Ishikawa (cell line): ENCODE data around the gene MOB4.

ENCODE experiments used
- CEBPB ChIP-seq: IDR thresholded peaks from 2 replicates; pipeline ENCODE4 v1.6.1; 2012
- CREB1 ChIP-seq: IDR thresholded peaks from 2 replicates; pipeline ENCODE4 v1.6.1; 2012; ENCODE audit warnings: low read depth
- EGR1 ChIP-seq: IDR thresholded peaks from 2 replicates; pipeline ENCODE4 v1.6.1; 2012
- EP300 ChIP-seq: IDR thresholded peaks from 2 replicates; pipeline ENCODE4 v1.6.1; 2012; ENCODE audit warnings: borderline replicate concordance
- FOXM1 ChIP-seq: IDR thresholded peaks from 2 replicates; pipeline ENCODE4 v1.6.1; 2012; ENCODE audit warnings: low read depth, borderline replicate concordance
- NFIC ChIP-seq: IDR thresholded peaks from 2 replicates; pipeline ENCODE4 v1.6.1; 2012
- RAD21 ChIP-seq: IDR thresholded peaks from 2 replicates; pipeline ENCODE4 v1.6.1; 2012; ENCODE audit warnings: low read depth
- TAF1 ChIP-seq: IDR thresholded peaks from 2 replicates; pipeline ENCODE4 v1.6.1; 2012; ENCODE audit warnings: low read depth, mild to moderate bottlenecking
- TCF12 ChIP-seq: IDR thresholded peaks from 2 replicates; pipeline ENCODE4 v1.6.1; 2012; ENCODE audit warnings: low read depth
- TEAD4 ChIP-seq: IDR thresholded peaks from 2 replicates; pipeline ENCODE4 v1.6.1; 2012
- YY1 ChIP-seq: IDR thresholded peaks from 2 replicates; pipeline ENCODE4 v1.6.1; 2012; ENCODE audit warnings: low read depth
- ZBTB7A ChIP-seq: IDR thresholded peaks from 2 replicates; pipeline ENCODE4 v1.6.1; 2012; ENCODE audit warnings: low read depth
- TF ChIP-seq, protein P1 (sequence below): IDR thresholded peaks from 2 replicates; pipeline ENCODE4 v1.6.1; 2012
- TF ChIP-seq, protein P2 (sequence below): IDR thresholded peaks from 2 replicates; pipeline ENCODE4 v1.6.1; 2012; ENCODE audit warnings: low read depth, mild to moderate bottlenecking
- TF ChIP-seq, protein P3 (sequence below): IDR thresholded peaks from 2 replicates; pipeline ENCODE4 v1.6.1; 2012

MOB4 gene

DNA sequence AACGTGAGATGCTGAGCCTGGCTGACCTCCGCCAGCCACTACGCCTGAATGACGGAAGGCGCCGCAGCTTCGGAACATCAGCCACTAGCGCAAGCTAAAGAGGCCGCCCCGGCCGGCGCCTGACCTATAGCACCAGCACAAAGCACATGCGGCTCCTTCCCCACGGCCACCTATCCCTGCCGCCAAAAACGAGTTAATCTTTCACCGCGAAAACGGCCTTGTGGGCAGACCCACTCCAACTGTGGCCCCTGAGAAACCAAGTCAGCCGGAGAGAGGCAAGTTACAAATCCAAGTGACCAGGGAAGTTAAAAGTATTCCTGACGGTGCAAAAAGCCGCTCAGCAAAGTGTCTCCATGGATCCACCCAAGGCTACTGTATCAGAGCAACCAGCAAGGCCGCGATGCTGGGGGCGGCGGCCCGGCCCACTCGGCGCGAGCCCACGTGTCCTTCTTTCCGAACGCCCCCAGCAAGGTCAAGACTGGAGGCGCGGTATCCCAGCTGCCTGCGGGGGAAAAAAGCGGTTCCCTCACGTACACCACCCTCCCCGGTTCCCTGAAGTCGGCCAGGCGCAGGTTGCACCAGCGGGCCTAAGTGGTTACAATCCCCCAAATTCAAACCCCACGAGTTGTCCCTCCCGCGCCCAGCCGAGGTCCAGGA lies 16.8 kb upstream of the MOB4 start:
- TF ChIP-seq CEBPB, result no peak
- TF ChIP-seq, protein P1, sequence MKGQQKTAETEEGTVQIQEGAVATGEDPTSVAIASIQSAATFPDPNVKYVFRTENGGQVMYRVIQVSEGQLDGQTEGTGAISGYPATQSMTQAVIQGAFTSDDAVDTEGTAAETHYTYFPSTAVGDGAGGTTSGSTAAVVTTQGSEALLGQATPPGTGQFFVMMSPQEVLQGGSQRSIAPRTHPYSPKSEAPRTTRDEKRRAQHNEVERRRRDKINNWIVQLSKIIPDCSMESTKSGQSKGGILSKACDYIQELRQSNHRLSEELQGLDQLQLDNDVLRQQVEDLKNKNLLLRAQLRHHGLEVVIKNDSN, result peak; percentile 42; the same call in 1 of the 2 replicates

DNA sequence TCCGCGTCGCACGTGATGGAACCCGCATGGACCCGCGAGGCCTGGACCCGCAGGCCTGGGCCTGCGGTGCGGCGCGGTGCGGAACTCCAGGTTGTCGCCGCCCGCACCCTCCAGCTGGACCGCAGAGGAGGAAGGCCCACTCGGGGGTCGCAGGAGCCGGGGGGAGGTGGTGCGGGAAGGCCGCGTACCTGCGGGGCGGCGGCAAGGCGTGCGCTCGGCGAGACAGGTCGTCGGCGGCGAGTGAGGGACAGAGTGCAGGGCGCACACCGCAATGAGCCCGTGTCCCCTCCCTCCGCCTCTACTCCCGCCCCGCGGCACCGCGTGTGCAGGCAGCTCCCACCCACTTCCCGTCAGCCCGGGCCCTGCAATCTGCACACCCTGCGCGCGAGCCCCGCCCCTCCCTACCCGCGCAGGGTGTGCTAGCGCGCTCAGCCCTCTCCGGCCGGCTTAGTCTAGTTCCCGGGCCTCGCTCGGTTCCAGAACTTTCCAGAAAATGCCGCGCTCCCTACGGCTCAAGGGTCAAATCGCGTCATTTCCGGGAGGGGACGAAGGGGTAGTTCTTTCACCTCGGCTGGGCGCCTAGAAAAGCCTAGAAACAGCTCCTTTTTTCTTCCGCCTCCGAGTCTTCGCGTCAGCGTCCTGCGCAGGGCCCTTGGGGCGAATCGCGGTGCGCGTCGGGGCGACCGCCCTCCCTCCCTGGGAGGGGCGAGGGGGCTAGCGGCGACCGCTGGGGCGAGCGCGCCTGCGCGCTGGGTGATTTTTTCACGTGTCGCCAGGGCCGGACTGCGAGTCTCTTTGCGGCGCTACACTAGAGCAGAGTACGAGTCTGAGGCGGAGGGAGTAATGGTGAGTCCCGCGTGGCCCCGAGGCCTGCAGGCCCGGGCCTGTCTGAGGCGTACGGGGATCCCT lies 16.0 kb upstream of the MOB4 start, which contains the start of the genes HSPD1 and HSPE1:
Gene HSPD1 (minus strand): TSS at position 247 of the 909 bp plus-strand sequence. CDS start 992 bp downstream, outside the sequence.
Gene HSPE1 (plus strand): TSS at position 786 of the 909 bp plus-strand sequence. CDS start 58 bp downstream, at position 844.
- TF ChIP-seq TAF1 (peak; percentile 90), TCF12 (peak; percentile 82; the same call in 1 of the 2 replicates), EGR1 (peak; percentile 59), NFIC (peak; percentile 52), YY1 (peak; percentile 58), FOXM1 (peak; percentile 46; the same call in 1 of the 2 replicates), TEAD4 (peak; percentile 65), EP300 (peak; percentile 78), CREB1 (peak; percentile 96), CEBPB (no peak), ZBTB7A (0 out of 2 replicates have a peak, but pooled peaks have one; percentile 44), RAD21 (no peak)
- TF ChIP-seq, protein P2, sequence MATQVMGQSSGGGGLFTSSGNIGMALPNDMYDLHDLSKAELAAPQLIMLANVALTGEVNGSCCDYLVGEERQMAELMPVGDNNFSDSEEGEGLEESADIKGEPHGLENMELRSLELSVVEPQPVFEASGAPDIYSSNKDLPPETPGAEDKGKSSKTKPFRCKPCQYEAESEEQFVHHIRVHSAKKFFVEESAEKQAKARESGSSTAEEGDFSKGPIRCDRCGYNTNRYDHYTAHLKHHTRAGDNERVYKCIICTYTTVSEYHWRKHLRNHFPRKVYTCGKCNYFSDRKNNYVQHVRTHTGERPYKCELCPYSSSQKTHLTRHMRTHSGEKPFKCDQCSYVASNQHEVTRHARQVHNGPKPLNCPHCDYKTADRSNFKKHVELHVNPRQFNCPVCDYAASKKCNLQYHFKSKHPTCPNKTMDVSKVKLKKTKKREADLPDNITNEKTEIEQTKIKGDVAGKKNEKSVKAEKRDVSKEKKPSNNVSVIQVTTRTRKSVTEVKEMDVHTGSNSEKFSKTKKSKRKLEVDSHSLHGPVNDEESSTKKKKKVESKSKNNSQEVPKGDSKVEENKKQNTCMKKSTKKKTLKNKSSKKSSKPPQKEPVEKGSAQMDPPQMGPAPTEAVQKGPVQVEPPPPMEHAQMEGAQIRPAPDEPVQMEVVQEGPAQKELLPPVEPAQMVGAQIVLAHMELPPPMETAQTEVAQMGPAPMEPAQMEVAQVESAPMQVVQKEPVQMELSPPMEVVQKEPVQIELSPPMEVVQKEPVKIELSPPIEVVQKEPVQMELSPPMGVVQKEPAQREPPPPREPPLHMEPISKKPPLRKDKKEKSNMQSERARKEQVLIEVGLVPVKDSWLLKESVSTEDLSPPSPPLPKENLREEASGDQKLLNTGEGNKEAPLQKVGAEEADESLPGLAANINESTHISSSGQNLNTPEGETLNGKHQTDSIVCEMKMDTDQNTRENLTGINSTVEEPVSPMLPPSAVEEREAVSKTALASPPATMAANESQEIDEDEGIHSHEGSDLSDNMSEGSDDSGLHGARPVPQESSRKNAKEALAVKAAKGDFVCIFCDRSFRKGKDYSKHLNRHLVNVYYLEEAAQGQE, result no peak
- TF ChIP-seq, protein P3, sequence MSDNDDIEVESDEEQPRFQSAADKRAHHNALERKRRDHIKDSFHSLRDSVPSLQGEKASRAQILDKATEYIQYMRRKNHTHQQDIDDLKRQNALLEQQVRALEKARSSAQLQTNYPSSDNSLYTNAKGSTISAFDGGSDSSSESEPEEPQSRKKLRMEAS, result peak; percentile 88
- TF ChIP-seq, protein P1, result peak; percentile 68

DNA sequence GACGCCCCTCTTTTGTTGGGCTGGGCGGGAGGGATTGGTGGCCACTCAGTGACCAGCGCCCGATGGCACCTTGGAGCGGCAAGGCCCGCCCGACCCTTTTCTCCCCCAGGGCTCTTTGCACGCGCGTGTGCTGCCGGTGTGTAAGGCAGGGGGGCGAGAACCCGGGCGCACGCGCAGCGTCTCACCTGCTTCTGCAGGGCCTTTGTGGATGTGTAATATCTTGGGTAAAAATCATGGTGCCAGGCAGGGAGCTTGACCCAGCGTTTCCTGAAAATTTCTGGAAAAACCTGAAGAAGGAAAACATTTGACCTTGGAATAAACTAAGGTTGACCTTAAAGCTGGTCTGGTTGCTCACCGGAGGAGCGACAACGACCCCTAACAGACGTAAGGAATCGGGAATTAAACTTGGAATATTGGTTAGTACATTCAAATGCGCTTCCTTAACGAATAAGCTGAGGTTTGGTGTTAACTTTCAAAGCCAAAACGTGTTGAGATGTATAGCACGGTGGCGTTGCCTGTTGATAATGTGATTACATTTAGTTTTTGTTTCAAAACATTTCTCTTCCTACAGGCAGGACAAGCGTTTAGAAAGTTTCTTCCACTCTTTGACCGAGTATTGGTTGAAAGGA lies 15.2 kb upstream of the MOB4 start:
- TF ChIP-seq TEAD4, result no peak
- TF ChIP-seq EP300, result no peak
- TF ChIP-seq, protein P1, result no peak
- no peak for TF ChIP-seq FOXM1
- TF ChIP-seq EGR1, result no peak

DNA sequence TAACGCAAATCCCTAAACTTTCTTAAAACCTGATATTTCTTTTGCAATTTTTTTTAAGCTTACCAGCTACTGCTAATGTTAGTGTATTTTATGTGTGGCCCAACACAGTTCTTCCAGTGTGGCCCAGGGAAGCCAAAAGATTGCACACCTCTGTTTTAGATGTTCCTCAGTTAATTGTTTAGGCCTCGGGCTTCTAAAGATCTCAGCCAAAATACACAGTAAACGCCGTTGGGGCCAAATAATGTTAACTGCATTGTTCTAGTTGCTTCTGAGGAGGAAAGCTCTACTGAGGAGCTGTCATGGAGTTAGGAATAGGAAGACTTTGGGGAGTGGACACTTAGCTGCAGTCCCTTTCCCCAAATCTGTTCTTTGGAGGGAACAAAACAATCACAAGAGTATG lies 13.7 kb upstream of the MOB4 start:
- no peak for TF ChIP-seq YY1

DNA sequence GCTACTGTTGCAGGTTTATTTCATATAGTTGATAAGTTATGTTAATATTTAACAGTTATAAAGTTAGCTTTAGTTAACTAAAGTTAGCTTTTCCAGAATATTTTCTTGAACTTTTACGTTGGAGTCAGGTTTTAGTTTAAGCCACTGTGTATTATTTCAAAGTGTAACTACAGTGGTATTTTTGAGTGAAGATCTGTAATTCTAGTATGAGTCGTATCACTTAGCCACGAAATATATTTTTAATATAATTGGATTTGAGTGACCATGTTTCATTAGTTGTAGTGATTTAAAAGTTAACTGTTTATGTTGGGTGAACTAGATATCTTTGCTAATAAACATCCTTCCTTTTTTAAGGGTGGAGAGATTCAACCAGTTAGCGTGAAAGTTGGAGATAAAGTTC lies 13.2 kb upstream of the MOB4 start:
- no peak for TF ChIP-seq TEAD4
- TF ChIP-seq FOXM1, result no peak
- TF ChIP-seq TCF12, result no peak
- TF ChIP-seq, protein P3, result no peak
- no peak for TF ChIP-seq CEBPB
- TF ChIP-seq ZBTB7A, result no peak
- TF ChIP-seq, protein P2, result no peak
- TF ChIP-seq RAD21, result no peak
- TF ChIP-seq, protein P1, result no peak
- TF ChIP-seq NFIC, result no peak
